ENCODE data around the gene SLC7A7. TPM values are rescaled to one million over a fixed set of nuclear protein-coding genes. Genes with fewer than 3 reads are reported as not detected.
"Not testable (repeated sequence)": the region's sequence is repeated elsewhere in the genome, so short reads cannot be mapped to it uniquely, and the experiment has no call there.

Gene SLC7A7
- total and polyA plus RNA-seq, 4 donors, result 28.0 to 113 (median 48.2) TPM

GRCh38 chr14:22856428-22856827 lies 41.2 kb upstream of the SLC7A7 start:
- TF ChIP-seq CTCF (IDR thresholded peaks at IDR 0.05; ENCODE audit: control extremely low read depth, extremely low read depth), result no peak
- H3K9ac ChIP-seq (ENCODE audit: insufficient read depth in 1 of 2, low read length in 2 of 2), result no peak overlapping the region
- 88 to 90% methylated on average over 5 of the region's 5 CpGs for WGBS, 2 donors
- H3K27me3 ChIP-seq (ENCODE audit: control insufficient read depth in 3 of 3, insufficient read depth in 3 of 3, low read length in 2 of 3), result no peaks in the 10 kb centered on the region
- H3K4me3 ChIP-seq, result no peak overlapping the region
- no peak for DNase-seq
- no peak for ATAC-seq (ENCODE audit: insufficient read depth, low FRiP score)
- no peaks in the 10 kb centered on the region for H3K36me3 ChIP-seq (ENCODE audit: control insufficient read depth in 4 of 4, insufficient read depth in 4 of 4, low read length in 4 of 4)
- peaks cover 2 to 15% (median 7%) of the 10 kb centered on the region in 5 donors for H3K4me1 ChIP-seq (ENCODE audit: control insufficient read depth in 5 of 5, insufficient read depth in 5 of 5, low read length in 5 of 5)
- H3K27ac ChIP-seq (ENCODE audit: low read depth in 1 of 2, low read length in 1 of 2), result no peak overlapping the region
- H3K9me3 ChIP-seq (ENCODE audit: control insufficient read depth in 4 of 4, insufficient read depth in 3 of 4, low read length in 3 of 4), result peaks cover 0 to 3% (median 0%) of the 10 kb centered on the region in 4 donors

GRCh38 chr14:22854963-22855724 lies 39.9 kb upstream of the SLC7A7 start:
- Histone ChIP-seq H3K4me3 (no peak overlapping the region), H3K27ac (ENCODE audit: low read depth in 1 of 2, low read length in 1 of 2) (no peak overlapping the region), H3K4me1 (ENCODE audit: control insufficient read depth in 5 of 5, insufficient read depth in 5 of 5, low read length in 5 of 5) (peaks cover 5 to 27% (median 16%) of the 10 kb centered on the region in 5 donors), H3K36me3 (ENCODE audit: control insufficient read depth in 4 of 4, insufficient read depth in 4 of 4, low read length in 4 of 4) (no peaks in the 10 kb centered on the region), H3K9ac (ENCODE audit: insufficient read depth in 1 of 2, low read length in 2 of 2) (no peak overlapping the region), H3K27me3 (ENCODE audit: control insufficient read depth in 3 of 3, insufficient read depth in 3 of 3, low read length in 2 of 3) (no peaks in the 10 kb centered on the region), H3K9me3 (ENCODE audit: control insufficient read depth in 4 of 4, insufficient read depth in 3 of 4, low read length in 3 of 4) (peaks cover 0 to 3% (median 0%) of the 10 kb centered on the region in 4 donors)
- WGBS, 2 donors, result 87 to 92% methylated on average over 8 of the region's 8 CpGs
- DNase-seq, result no peak
- ATAC-seq (ENCODE audit: insufficient read depth, low FRiP score), result no peak
- TF ChIP-seq CTCF (IDR thresholded peaks at IDR 0.05; ENCODE audit: control extremely low read depth, extremely low read depth), result no peak

GRCh38 chr14:22854296-22854695 lies 39.1 kb upstream of the SLC7A7 start:
- not testable (repeated sequence) for ATAC-seq (ENCODE audit: insufficient read depth, low FRiP score); H3K27ac ChIP-seq (ENCODE audit: low read depth in 1 of 2, low read length in 1 of 2); H3K9me3 ChIP-seq (ENCODE audit: control insufficient read depth in 4 of 4, insufficient read depth in 3 of 4, low read length in 3 of 4); H3K4me3 ChIP-seq; DNase-seq; H3K9ac ChIP-seq (ENCODE audit: insufficient read depth in 1 of 2, low read length in 2 of 2); H3K27me3 ChIP-seq (ENCODE audit: control insufficient read depth in 3 of 3, insufficient read depth in 3 of 3, low read length in 2 of 3); H3K36me3 ChIP-seq (ENCODE audit: control insufficient read depth in 4 of 4, insufficient read depth in 4 of 4, low read length in 4 of 4)
- WGBS, 2 donors, result 97 to 98% methylated on average over 11 of the region's 11 CpGs
- peaks cover 5 to 36% (median 21%) of the 10 kb centered on the region in 5 donors for H3K4me1 ChIP-seq (ENCODE audit: control insufficient read depth in 5 of 5, insufficient read depth in 5 of 5, low read length in 5 of 5)

GRCh38 chr14:22852940-22853767 lies 37.9 kb upstream of the SLC7A7 start:
- Histone ChIP-seq H3K36me3 (ENCODE audit: control insufficient read depth in 4 of 4, insufficient read depth in 4 of 4, low read length in 4 of 4) (no peaks in the 10 kb centered on the region), H3K27me3 (ENCODE audit: control insufficient read depth in 3 of 3, insufficient read depth in 3 of 3, low read length in 2 of 3) (no peaks in the 10 kb centered on the region), H3K4me1 (ENCODE audit: control insufficient read depth in 5 of 5, insufficient read depth in 5 of 5, low read length in 5 of 5) (peaks cover 5 to 47% (median 22%) of the 10 kb centered on the region in 5 donors), H3K9ac (ENCODE audit: insufficient read depth in 1 of 2, low read length in 2 of 2) (peak overlapping the region in 1 of 2 donors; percentile 62), H3K27ac (ENCODE audit: low read depth in 1 of 2, low read length in 1 of 2) (peak overlapping the region in 1 of 2 donors; percentile 52), H3K4me3 (no peak overlapping the region), H3K9me3 (ENCODE audit: control insufficient read depth in 4 of 4, insufficient read depth in 3 of 4, low read length in 3 of 4) (peaks cover 0 to 3% (median 0%) of the 10 kb centered on the region in 4 donors)
- ATAC-seq (ENCODE audit: insufficient read depth, low FRiP score) (peak; percentile 68), DNase-seq (peak; percentile 93 to 95 (median 94))
- 2% methylated on average over 19 to 20 of the region's 20 CpGs for WGBS, 2 donors
- TF ChIP-seq CTCF (IDR thresholded peaks at IDR 0.05; ENCODE audit: control extremely low read depth, extremely low read depth), result peak; percentile 97

Data from lung (tissue), 12 donors.